IMR-90 (cell line): ENCODE measurements around the gene LGMN. TPM values are rescaled to one million over a fixed set of nuclear protein-coding genes. Genes with fewer than 3 reads are reported as not detected.

Source experiments
- ATAC-seq: fragments of 200-7000 bp; cut with Tn5 transposase; 2 replicates; pipeline ENCODE4 v1.9.1; 2020; ENCODE audit warnings: low read depth, mild to moderate bottlenecking, moderate library complexity
- BruUV-seq: library from RNA; stranded (reverse); fragments of 400-500 nt; replicated peaks from 2 replicates; lab custom pipeline; 2021; lab: Mats Ljungman, UMichigan
- CTCF ChIA-PET: fragments of 300-600 bp; formaldehyde crosslinking; extraction: SDS; loops from one replicate; lab custom pipeline; 2021; ENCODE audit warnings: antibody characterized with exemption; lab: Yijun Ruan, JAX
- POLR2A ChIA-PET: fragments of 300-600 bp; sonication (Branson Sonifier 250); formaldehyde crosslinking; loops from one replicate; lab custom pipeline; 2022; ENCODE audit warnings: antibody characterized with exemption; ENCODE audit not compliant: unreplicated experiment; lab: Charles Lee
- DNase-seq: peaks from one replicate; pipeline ENCODE4 v3.0.0; 2013
- H2AFZ ChIP-seq: replicated peaks from 2 replicates; pipeline ENCODE3; 2013; ENCODE audit warnings: low read length, mild to moderate bottlenecking; ENCODE audit not compliant: poor library complexity
- H2AK5ac ChIP-seq: 2 replicates; pipeline ENCODE4 v1.6.1; 2013; ENCODE audit warnings: low read depth, low read length, inconsistent platforms
- H2AK9ac ChIP-seq: replicated peaks from 2 replicates; pipeline ENCODE3; 2013; ENCODE audit warnings: mild to moderate bottlenecking, low read depth, low read length, moderate library complexity; ENCODE audit not compliant: poor library complexity
- H2BK120ac ChIP-seq: 2 replicates; pipeline ENCODE4 v1.6.1; 2013; ENCODE audit warnings: low read depth, low read length, inconsistent platforms
- H2BK15ac ChIP-seq: 3 replicates; pipeline ENCODE4 v1.6.1; 2013; ENCODE audit warnings: low read depth, low read length, inconsistent platforms
- H2BK20ac ChIP-seq: 2 replicates; pipeline ENCODE4 v1.6.1; 2013; ENCODE audit warnings: low read depth, mild to moderate bottlenecking, inconsistent platforms, low read length, moderate library complexity
- H2BK5ac ChIP-seq: 2 replicates; pipeline ENCODE4 v1.6.1; 2013; ENCODE audit warnings: mild to moderate bottlenecking, low read depth, low read length, inconsistent platforms; ENCODE audit not compliant: poor library complexity, severe bottlenecking
- H3K14ac ChIP-seq: replicated peaks from 2 replicates; pipeline ENCODE4 v1.6.1; 2013; ENCODE audit warnings: low read depth, low read length, inconsistent platforms
- H3K18ac ChIP-seq: 2 replicates; pipeline ENCODE4 v1.6.1; 2013; ENCODE audit warnings: low read depth, low read length, control low read depth
- H3K23ac ChIP-seq: 2 replicates; pipeline ENCODE4 v1.6.1; 2013; ENCODE audit warnings: low read depth, low read length, inconsistent platforms
- H3K27ac ChIP-seq: 2 replicates; pipeline ENCODE4 v1.5.1; 2013; ENCODE audit warnings: mild to moderate bottlenecking, control low read depth, low read length; ENCODE audit not compliant: insufficient read depth
- H3K27me3 ChIP-seq: 2 replicates; pipeline ENCODE4 v1.6.1; 2013; ENCODE audit warnings: low read length; ENCODE audit not compliant: control insufficient read depth, insufficient read depth
- H3K36me3 ChIP-seq: 2 replicates; pipeline ENCODE4 v1.6.1; 2013; ENCODE audit warnings: low read length, mixed read lengths; ENCODE audit not compliant: control insufficient read depth, insufficient read depth
- H3K4ac ChIP-seq: 2 replicates; pipeline ENCODE4 v1.6.1; 2013; ENCODE audit warnings: low read depth, low read length, inconsistent platforms
- H3K4me1 ChIP-seq: 2 replicates; pipeline ENCODE4 v1.6.1; 2013; ENCODE audit warnings: low read length, mixed read lengths; ENCODE audit not compliant: control insufficient read depth, insufficient read depth
- H3K4me2 ChIP-seq: 2 replicates; pipeline ENCODE4 v1.6.1; 2013; ENCODE audit warnings: low read depth, mild to moderate bottlenecking, control low read depth, low read length, moderate library complexity
- H3K4me3 ChIP-seq: 2 replicates; pipeline ENCODE4 v1.5.1; 2013; ENCODE audit warnings: low read depth, mild to moderate bottlenecking, control low read depth, low read length, moderate library complexity; ENCODE audit not compliant: insufficient read depth
- H3K56ac ChIP-seq: 2 replicates; pipeline ENCODE4 v1.6.1; 2013; ENCODE audit warnings: low read length, inconsistent platforms; ENCODE audit not compliant: insufficient read depth; ENCODE audit errors: extremely low read depth
- H3K79me1 ChIP-seq, 2 experiments: 2 replicates each; pipeline ENCODE4 v1.6.1; 2013; ENCODE audit warnings: low read length in 2 of 2, inconsistent platforms in 1 of 2, low read depth in 1 of 2
- H3K9ac ChIP-seq: 2 replicates; pipeline ENCODE4 v1.6.1; 2013; ENCODE audit warnings: low read depth, low read length, control low read depth
- H3K9me1 ChIP-seq: 2 replicates; pipeline ENCODE4 v1.6.1; 2013; ENCODE audit warnings: low read length, inconsistent platforms; ENCODE audit not compliant: insufficient read depth
- H3K9me3 ChIP-seq: 2 replicates; pipeline ENCODE4 v1.6.1; 2013; ENCODE audit warnings: low read length; ENCODE audit not compliant: control insufficient read depth, insufficient read depth
- H4K20me1 ChIP-seq: 2 replicates; pipeline ENCODE4 v1.6.1; 2013; ENCODE audit warnings: low read length, inconsistent platforms; ENCODE audit not compliant: insufficient read depth
- H4K5ac ChIP-seq: 2 replicates; pipeline ENCODE4 v1.6.1; 2013; ENCODE audit warnings: mild to moderate bottlenecking, low read depth, low read length, control low read depth
- H4K8ac ChIP-seq, 2 experiments: 2 replicates each; pipeline ENCODE4 v1.6.1; 2013; ENCODE audit warnings: low read depth in 2 of 2, low read length in 2 of 2, control low read depth in 1 of 2, inconsistent platforms in 1 of 2
- H4K91ac ChIP-seq: 2 replicates; pipeline ENCODE4 v1.6.1; 2013; ENCODE audit warnings: low read depth, low read length, inconsistent platforms; ENCODE audit not compliant: insufficient read depth
- BHLHE40 ChIP-seq: fragments of 150-350 bp; IDR thresholded peaks from 2 replicates; pipeline ENCODE4 v1.6.1; 2016; ENCODE audit warnings: mild to moderate bottlenecking, low read depth, low read length
- CEBPB ChIP-seq: IDR thresholded peaks from 2 replicates; pipeline ENCODE4 v1.6.1; 2012; ENCODE audit warnings: low read depth, low read length, improper control_type of control experiment
- CHD1 ChIP-seq: IDR thresholded peaks from 2 replicates; pipeline ENCODE4 v1.6.1; 2012; ENCODE audit warnings: low read depth, low read length, improper control_type of control experiment
- FOS ChIP-seq: fragments of 150-350 bp; IDR thresholded peaks from 2 replicates; pipeline ENCODE4 v1.6.1; 2016; ENCODE audit warnings: low read depth, low read length
- MAFK ChIP-seq: IDR thresholded peaks from 2 replicates; pipeline ENCODE4 v1.6.1; 2012; ENCODE audit warnings: low read depth, low read length, improper control_type of control experiment
- MAZ ChIP-seq: IDR thresholded peaks from 2 replicates; pipeline ENCODE4 v1.6.1; 2012; ENCODE audit warnings: low read depth, mild to moderate bottlenecking, low read length, improper control_type of control experiment, moderate library complexity, borderline replicate concordance
- MXI1 ChIP-seq: IDR thresholded peaks from 2 replicates; pipeline ENCODE4 v1.6.1; 2012; ENCODE audit warnings: low read depth, mild to moderate bottlenecking, low read length, moderate library complexity, borderline replicate concordance
- NFE2L2 ChIP-seq: fragments of 150-350 bp; IDR thresholded peaks from 2 replicates; pipeline ENCODE4 v1.6.1; 2016; ENCODE audit warnings: low read depth, mild to moderate bottlenecking, low read length
- POLR2A ChIP-seq: IDR thresholded peaks from 2 replicates; pipeline ENCODE4 v1.6.1; 2012; ENCODE audit warnings: mild to moderate bottlenecking, low read depth, low read length
- RAD21 ChIP-seq: IDR thresholded peaks from 2 replicates; pipeline ENCODE4 v1.6.1; 2012; ENCODE audit warnings: low read length, improper control_type of control experiment
- RCOR1 ChIP-seq: IDR thresholded peaks from 2 replicates; pipeline ENCODE4 v1.6.1; 2012; ENCODE audit warnings: mild to moderate bottlenecking, low read length, improper control_type of control experiment; ENCODE audit not compliant: insufficient replicate concordance
- RFX5 ChIP-seq: IDR thresholded peaks from 2 replicates; pipeline ENCODE4 v1.8.0; 2012; ENCODE audit warnings: low read depth, mild to moderate bottlenecking, low read length, moderate library complexity
- SMC3 ChIP-seq: fragments of 150-350 bp; IDR thresholded peaks from 2 replicates; pipeline ENCODE4 v1.6.1; 2016; ENCODE audit warnings: low read depth, mild to moderate bottlenecking, antibody characterized with exemption, low read length, moderate library complexity
- WGBS, 2 experiments: methylation state at CpG; one replicate each; pipeline versions ENCODE4 v1.1.5 to v1.1.7; 2013; ENCODE audit warnings: missing lambda C conversion rate in 2 of 2; ENCODE audit not compliant: insufficient read length in 1 of 2; ENCODE audit errors: extremely low coverage in 2 of 2; 5-methylcytosine and 5-hydroxymethylcytosine counted together
- dilution Hi-C: fragments of 300-500 bp; cut with HindIII; formaldehyde crosslinking; loops from one replicate; pipeline ENCODE4 v1.14.3; 2018; ENCODE audit warnings: low sequenced_read_pairs; ENCODE audit not compliant: unreplicated experiment
- in situ Hi-C: fragments of 300-500 bp; cut with MboI; formaldehyde crosslinking; loops from 3 replicates; pipeline ENCODE4 v1.14.3; 2019; ENCODE audit warnings: low sequenced_read_pairs, inconsistent platforms, mixed read lengths
- intact Hi-C: fragments of 100-400 bp; cut with micrococcal nuclease; formaldehyde crosslinking; loops from 2 replicates; pipeline ENCODE4 v1.10.0; 2022
- polyA plus RNA-seq, 3 experiments: library from polyadenylated mRNA; depleted of rRNA; stranded (reverse); fragments of >200 nt; gene quantifications; 2 replicates each; pipeline ENCODE4 v1.2.3, GENCODE V29; 2012; ENCODE audit warnings: low replicate concordance in 1 of 3
- total RNA-seq: library from RNA; depleted of rRNA; stranded (reverse); fragments of >200 nt; gene quantifications from 2 replicates; pipeline ENCODE4 v1.2.3, GENCODE V29; 2012
- TF ChIP-seq, protein P1 (sequence below): fragments of 150-350 bp; IDR thresholded peaks from 2 replicates; pipeline ENCODE4 v1.6.1; 2017; ENCODE audit warnings: mild to moderate bottlenecking, antibody characterized with exemption, low read length, low read depth
- TF ChIP-seq, protein P2 (sequence below): fragments of 150-350 bp; IDR thresholded peaks from 2 replicates; pipeline ENCODE4 v1.6.1; 2016; ENCODE audit warnings: low read depth, mild to moderate bottlenecking, low read length, moderate library complexity, borderline replicate concordance
- TF ChIP-seq, protein P3 (sequence below): conservative IDR thresholded peaks from 2 replicates; pipeline ENCODE4 v1.5.1; 2012; ENCODE audit warnings: mild to moderate bottlenecking, low read depth, low read length, improper control_type of control experiment

LGMN gene
- total and polyA plus RNA-seq, 2 of the 4 experiments (the other 2 are of a cell fraction) = 19.2 to 39.3 TPM

DNA sequence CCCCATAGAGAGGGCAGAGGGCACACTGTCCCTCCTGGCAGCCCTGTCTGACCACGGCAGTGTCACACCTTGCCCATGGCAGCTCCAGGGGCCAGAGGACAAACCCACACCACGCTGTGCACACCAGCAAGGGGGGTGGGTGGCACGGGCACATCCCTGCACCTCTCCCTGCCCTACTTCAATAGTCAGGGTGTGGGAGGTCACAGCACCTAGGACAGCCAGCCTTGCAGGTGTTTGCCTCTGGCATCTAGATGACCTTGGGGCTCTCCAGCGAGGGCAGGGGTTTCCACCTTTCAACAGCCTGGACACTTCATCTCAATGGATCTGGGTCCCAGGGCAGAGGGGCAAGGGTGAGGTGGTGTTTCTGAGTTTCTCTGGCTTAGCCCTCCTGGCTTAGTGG is 69.2 kb downstream of the LGMN start:
- in situ Hi-C loops = no loop called here
- intact Hi-C loops = no loop called here
- Histone ChIP-seq H3K9me1 (no peaks in the 10 kb centered on the region; the same call in 1 of the 2 replicates), H2BK15ac (no peak overlapping the region), H3K9ac (no peak overlapping the region), H4K20me1 (0 out of 2 replicates have a peak, but pooled peaks cover 4% of the 10 kb centered on the region), H3K4ac (no peak overlapping the region), H3K56ac (no peak overlapping the region), H2AK5ac (no peak overlapping the region), H2BK20ac (no peak overlapping the region), H4K5ac (no peak overlapping the region), H3K14ac (no peak overlapping the region), H3K4me1 (no peaks in the 10 kb centered on the region), H3K18ac (no peak overlapping the region), H2BK5ac (no peak overlapping the region), H4K8ac (no peak overlapping the region), H4K91ac (no peak overlapping the region), H3K27me3 (no peaks in the 10 kb centered on the region), H3K36me3 (peaks cover 35% of the 10 kb centered on the region; the same call in 1 of the 2 replicates), H3K4me2 (no peak overlapping the region), H3K79me1 (peaks cover 0 to 18% of the 10 kb centered on the region in 2 experiments; a peak in 1 of 4 replicates), H2AK9ac (no peak overlapping the region), H2BK120ac (no peak overlapping the region), H3K27ac (no peak overlapping the region), H3K4me3 (no peak overlapping the region), H3K23ac (no peak overlapping the region), H2AFZ (no peak overlapping the region), H3K9me3 (0 out of 2 replicates have a peak, but pooled peaks cover 2% of the 10 kb centered on the region)
- TF ChIP-seq FOS (no peak), NFE2L2 (no peak), SMC3 (no peak), RAD21 (no peak), BHLHE40 (no peak), MAFK (no peak), CHD1 (no peak), RFX5 (no peak), RCOR1 (no peak), POLR2A (no peak), MAZ (no peak), CEBPB (no peak), MXI1 (no peak)
- TF ChIP-seq, protein P1, sequence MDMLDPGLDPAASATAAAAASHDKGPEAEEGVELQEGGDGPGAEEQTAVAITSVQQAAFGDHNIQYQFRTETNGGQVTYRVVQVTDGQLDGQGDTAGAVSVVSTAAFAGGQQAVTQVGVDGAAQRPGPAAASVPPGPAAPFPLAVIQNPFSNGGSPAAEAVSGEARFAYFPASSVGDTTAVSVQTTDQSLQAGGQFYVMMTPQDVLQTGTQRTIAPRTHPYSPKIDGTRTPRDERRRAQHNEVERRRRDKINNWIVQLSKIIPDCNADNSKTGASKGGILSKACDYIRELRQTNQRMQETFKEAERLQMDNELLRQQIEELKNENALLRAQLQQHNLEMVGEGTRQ = no peak
- TF ChIP-seq, protein P2, sequence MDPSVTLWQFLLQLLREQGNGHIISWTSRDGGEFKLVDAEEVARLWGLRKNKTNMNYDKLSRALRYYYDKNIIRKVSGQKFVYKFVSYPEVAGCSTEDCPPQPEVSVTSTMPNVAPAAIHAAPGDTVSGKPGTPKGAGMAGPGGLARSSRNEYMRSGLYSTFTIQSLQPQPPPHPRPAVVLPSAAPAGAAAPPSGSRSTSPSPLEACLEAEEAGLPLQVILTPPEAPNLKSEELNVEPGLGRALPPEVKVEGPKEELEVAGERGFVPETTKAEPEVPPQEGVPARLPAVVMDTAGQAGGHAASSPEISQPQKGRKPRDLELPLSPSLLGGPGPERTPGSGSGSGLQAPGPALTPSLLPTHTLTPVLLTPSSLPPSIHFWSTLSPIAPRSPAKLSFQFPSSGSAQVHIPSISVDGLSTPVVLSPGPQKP = no peak
- TF ChIP-seq, protein P3, sequence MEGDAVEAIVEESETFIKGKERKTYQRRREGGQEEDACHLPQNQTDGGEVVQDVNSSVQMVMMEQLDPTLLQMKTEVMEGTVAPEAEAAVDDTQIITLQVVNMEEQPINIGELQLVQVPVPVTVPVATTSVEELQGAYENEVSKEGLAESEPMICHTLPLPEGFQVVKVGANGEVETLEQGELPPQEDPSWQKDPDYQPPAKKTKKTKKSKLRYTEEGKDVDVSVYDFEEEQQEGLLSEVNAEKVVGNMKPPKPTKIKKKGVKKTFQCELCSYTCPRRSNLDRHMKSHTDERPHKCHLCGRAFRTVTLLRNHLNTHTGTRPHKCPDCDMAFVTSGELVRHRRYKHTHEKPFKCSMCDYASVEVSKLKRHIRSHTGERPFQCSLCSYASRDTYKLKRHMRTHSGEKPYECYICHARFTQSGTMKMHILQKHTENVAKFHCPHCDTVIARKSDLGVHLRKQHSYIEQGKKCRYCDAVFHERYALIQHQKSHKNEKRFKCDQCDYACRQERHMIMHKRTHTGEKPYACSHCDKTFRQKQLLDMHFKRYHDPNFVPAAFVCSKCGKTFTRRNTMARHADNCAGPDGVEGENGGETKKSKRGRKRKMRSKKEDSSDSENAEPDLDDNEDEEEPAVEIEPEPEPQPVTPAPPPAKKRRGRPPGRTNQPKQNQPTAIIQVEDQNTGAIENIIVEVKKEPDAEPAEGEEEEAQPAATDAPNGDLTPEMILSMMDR = no peak
- DNase-seq (no peak), ATAC-seq (no peak)
- ChIA-PET CTCF (no interaction called here), POLR2A (no interaction called here)
- dilution Hi-C loops = no loop called here
- WGBS, 2 experiments = no CpG with 5 or more reads among the region's 4 CpGs
- no TSS peak for BruUV-seq
